ENCODE data around the gene PARP15.
"Not testable (repeated sequence)": the region's sequence is repeated elsewhere in the genome, so short reads cannot be mapped to it uniquely, and the experiment has no call there.

The PARP15 gene

DNA sequence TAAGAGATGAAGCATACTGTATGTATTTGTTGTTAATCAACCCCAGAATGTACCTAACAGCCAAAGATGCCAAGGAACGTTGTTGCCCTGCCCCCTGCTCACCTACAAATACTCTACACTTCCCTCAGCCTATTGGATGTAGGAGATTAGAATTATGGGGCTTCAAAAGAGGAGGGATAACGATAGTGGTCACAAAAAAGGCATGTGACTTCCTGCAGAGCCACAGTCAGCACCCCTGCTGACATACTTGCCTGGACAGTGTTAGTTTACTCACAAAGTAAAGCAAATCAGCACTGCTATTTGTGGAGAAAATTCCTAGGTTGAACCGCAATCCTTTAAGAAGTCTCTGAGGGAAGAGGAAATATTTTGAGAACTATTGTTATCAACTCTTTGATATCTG lies 37.9 kb downstream of the PARP15 start:
- in situ Hi-C loops (cut with MboI; ENCODE audit: low sequenced_read_pairs) = no loop called here

DNA sequence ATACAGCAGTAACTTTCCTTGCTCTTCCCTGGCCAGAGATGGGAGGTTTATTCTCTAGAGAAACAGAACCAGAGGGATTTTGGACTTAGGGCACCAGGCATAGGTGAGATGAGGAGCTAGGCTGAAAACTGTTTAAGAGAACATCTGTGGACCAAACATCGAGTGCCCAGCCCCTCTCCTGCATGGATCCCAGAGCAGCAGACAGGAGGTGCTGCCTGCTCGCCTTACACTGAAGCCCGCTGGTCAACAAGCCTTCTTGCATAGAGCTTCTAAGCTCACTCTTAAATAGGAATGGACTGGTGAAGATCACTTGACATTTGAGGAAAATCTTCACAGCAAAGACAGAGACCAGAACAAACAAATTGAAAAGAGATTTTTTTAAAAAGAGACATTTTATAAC lies 41.2 kb downstream of the PARP15 start:
- in situ Hi-C loops (cut with MboI; ENCODE audit: low sequenced_read_pairs) = no loop called here

DNA sequence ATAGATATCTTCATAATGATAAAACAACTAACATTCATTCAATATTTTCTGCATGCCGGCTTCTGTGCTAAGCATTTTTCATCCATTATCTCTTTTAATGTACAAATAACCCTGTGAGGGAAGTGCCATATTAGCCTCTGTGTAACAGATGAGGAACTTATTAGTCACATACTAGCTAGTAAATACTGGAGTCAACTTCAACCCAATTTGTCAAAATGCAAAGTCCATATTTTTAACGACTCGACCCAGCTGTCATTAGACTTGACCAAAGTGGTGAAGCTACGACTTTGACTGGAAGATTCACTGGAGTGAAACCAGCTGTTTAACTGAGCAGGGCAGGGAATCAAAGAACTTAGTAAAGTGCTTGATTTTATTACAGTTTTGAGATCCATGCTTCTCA lies 41.6 kb downstream of the PARP15 start:
- in situ Hi-C loops (cut with MboI; ENCODE audit: low sequenced_read_pairs) = no loop called here

DNA sequence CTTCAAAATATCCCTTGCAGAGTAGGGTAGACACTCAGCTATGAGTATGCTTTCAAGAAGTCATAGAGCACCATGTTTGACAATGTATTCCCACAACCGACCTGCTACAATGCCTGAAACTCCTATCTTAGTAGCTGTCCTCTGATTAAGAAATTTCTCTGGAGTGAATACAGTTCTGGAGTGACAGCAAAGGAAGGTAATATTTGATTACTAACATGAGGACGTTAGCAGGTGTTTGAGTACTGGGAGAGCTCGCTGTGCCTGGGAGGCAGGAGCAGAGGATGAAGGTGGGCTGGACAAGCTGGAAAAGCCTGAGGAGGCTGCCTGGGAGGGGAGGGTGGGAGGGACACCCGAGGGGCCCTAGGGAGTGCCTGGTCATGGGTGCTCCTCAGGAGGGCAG lies 42.9 kb downstream of the PARP15 start:
- in situ Hi-C loops (cut with MboI; ENCODE audit: low sequenced_read_pairs) = no loop called here

DNA sequence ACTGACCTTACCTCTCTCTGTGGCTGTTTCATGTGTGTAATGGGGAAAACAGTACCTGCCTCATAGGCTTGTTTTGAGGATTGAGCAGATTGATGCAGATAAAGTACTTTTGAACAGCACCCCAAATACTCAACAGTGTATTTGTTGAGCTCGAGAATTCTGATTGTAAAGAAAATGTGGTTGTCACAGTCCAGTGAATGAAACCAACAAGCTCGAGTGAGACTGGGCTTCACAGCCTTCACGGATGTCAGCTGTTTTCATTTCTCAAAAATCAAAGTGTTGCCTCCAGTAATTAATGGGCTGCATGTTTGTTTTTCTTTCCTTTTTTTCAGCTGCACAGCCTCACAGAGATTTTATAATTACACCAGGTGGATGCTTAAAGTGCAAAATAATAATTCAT lies 43.7 kb downstream of the PARP15 start:
- in situ Hi-C loops (cut with MboI; ENCODE audit: low sequenced_read_pairs) = no loop called here

DNA sequence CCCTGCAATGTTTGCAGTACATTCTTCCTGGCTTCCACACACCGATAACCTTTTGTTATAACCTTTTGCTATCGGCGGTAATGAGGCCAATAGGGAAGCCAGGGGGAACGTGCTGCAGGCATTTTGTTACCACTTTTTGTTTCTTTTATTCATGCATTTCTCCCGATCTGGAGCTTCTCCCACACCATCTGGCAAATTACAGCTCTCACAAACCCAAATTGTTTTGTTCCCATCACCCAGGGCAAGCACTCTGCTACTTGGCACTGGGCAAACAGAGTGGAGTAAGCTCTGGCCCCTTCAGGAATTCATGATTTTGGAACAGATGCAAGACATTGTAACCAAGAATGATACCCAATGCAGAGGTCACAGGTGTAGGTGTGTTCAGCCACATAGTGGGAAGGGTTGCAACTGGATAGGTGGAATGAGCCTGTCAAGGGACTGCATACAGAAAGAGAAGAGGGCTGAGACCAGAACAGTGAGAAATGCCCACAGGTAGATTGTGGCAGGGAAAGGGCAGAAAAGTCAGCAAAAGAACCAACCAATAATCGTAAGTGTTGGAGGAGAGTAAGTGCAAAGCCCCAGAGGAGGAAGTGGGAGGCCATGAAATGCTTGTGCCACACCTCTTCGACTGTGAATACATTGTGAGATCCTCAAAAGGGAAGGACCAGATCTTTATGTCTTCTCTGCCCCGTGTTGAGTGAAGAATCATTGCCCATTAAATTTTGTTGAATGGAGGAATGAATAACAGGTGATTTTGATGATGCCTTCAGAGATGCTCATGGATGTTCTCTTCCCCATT lies 45.8 kb downstream of the PARP15 start:
- in situ Hi-C loops (cut with MboI; ENCODE audit: low sequenced_read_pairs) = no loop called here

DNA sequence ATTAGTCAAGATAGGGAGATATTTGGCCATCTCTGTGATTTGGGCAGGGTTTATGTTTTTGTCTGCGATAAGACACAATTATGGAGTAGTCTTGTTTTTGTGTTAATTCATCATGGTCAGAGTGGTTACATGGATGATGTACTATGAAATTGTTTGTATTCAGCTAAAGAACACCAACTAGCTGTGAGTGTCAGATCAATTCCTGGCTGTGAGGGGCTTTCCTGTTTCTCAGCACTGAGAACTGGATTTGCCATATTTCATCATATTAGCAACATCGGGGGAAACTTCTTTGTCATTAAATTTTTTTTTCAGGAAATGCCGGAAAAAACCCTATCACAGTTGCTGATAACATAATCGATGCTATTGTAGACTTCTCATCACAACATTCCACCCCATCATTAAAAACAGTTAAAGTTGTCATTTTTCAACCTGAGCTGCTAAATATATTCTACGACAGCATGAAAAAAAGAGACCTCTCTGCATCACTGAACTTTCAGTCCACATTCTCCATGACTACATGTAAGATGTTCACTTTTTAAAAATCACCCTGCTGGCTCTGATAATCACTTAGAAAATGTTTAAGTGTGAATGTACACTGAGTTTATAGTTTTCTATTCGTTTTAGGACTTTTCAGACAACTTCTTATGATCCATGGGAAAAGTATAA lies 49.2 kb downstream of the PARP15 start:
- in situ Hi-C loops (cut with MboI; ENCODE audit: low sequenced_read_pairs) = no loop called here

DNA sequence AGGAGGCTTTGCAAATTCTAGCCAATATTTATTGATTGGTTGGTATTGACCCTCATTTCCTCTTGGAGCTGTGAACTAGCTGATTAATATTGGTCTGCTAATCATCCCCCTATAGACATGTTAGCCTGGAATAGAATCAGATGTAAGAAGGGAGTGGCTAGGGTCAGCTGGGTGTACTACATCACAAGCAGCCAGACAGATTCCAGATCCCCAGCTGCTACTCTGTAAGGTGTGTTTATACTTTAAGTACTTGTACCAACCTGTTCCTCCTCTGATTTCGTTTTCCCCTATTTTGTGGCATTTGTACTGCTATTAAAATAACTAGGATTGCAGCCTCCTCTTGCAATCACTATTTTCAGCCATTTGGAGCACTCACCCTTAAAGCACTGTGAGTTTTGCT lies 49.9 kb downstream of the PARP15 start:
- in situ Hi-C loops (cut with MboI; ENCODE audit: low sequenced_read_pairs) = no loop called here

DNA sequence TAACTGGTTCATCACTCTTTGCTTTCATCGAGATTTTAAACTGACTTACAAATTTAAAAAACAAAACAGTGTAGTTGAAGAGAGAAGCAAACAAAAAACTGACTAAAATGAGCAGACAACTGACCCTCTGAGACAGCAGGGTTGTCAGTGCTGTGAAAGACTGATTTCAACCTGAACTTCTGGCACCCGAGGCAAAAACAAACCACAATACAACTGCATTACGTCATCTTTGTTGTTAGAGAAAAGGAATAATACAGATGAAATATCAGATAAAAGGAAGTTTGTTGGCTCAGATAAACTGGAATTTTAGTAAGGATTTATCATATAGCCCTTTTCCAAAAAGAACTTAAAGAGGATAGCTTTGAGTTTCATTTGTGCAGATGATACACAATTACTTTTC lies 51.1 kb downstream of the PARP15 start:
- in situ Hi-C loops (cut with MboI; ENCODE audit: low sequenced_read_pairs) = no loop called here

DNA sequence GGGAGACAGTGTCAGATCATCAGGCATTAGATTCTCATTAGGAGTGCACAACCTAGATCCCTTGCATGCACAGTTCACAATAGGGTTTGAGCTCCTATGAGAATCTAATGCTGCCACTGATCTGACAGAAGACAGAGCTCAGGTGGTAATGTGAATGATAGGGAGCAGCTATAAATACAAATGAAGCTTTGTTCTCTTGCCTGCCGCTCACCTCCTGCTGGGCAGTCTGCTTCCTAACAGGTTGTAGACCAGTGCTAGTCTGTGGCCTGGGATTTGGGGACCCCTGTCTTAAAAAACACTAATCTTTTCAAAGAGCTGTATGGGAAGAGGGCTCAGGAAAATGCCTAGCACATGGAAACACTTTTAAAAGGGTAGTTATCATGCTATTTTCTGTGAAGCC lies 52.3 kb downstream of the PARP15 start:
- in situ Hi-C loops (cut with MboI; ENCODE audit: low sequenced_read_pairs) = no loop called here

DNA sequence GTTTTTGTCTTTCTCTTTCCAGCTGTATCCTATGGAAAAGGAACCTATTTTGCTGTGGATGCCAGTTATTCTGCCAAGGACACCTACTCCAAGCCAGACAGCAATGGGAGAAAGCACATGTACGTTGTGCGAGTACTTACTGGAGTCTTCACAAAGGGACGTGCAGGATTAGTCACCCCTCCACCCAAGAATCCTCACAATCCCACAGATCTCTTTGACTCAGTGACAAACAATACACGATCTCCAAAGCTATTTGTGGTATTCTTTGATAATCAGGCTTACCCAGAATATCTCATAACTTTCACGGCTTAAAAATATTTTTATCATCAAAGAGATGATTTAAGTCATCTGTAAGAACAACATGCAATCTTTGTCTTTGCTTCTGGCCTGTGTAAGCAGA lies 58.3 kb downstream of the PARP15 start:
- in situ Hi-C loops (cut with MboI; ENCODE audit: low sequenced_read_pairs) = no loop called here

DNA sequence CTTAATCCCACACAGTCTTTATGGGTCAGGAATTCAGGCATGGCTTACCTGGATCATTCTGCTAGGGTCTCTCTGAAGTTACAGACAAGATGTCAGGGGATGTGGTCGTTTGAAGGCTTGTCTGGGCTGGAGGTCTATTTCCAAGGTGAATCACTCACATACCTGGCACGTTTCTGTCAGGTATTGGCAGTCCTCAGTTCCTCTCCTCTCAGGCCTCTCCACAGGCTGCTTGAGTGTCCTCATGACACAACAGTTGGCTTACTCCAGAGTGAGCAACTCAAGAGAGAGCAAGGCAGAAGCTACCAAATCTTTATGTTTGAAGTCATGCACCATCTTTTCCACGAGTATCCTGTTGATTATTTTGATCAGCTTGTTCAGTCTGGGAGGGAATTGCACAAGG lies 59.2 kb downstream of the PARP15 start:
- in situ Hi-C loops (cut with MboI; ENCODE audit: low sequenced_read_pairs) = no loop called here

DNA sequence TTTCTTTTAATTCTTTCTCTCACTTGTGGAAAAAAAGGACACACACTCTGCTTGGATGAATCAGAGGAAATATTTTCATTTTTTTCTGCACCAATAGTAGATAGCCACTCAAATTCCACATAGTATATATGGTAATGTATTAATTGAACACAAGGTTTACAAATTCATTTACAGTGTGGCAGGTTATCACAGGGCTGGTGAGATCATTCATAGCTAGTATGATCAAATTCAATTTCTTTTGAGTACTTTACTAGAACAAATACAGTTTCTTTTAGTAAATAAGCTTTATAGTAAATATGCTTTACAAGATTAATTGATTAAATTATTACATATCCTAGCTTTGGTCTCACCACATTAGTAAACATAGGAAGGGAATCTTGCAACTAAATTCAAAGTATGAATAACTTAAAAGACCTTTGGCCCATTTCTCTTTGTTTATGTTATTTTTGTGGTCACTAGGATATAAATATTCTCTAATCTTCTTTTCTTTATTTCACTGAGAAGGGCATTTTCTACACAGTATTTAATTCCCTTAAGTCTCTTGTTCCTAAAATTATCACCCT lies 63.1 kb downstream of the PARP15 start:
- in situ Hi-C loops (cut with MboI; ENCODE audit: low sequenced_read_pairs) = no loop called here

DNA sequence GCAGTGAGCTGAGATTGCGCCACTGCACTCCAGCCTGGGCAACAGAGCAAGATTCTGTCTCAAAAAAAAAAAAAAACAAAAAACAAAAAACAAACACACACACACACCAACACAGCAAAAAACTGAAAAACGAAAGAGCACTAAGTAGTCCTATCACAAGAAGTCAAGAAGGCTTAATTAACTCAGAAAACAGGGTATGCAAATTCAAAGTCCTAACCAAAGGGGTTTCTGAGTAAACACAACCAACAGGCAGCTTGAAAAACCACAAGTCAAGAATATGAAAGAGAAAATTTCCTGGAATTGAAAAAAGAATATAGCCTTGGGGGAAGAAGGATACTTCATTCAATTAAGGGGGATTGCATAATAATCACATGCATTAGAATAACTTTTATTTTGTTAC lies 65.5 kb downstream of the PARP15 start:
- in situ Hi-C loops (cut with MboI; ENCODE audit: low sequenced_read_pairs) = no loop called here

DNA sequence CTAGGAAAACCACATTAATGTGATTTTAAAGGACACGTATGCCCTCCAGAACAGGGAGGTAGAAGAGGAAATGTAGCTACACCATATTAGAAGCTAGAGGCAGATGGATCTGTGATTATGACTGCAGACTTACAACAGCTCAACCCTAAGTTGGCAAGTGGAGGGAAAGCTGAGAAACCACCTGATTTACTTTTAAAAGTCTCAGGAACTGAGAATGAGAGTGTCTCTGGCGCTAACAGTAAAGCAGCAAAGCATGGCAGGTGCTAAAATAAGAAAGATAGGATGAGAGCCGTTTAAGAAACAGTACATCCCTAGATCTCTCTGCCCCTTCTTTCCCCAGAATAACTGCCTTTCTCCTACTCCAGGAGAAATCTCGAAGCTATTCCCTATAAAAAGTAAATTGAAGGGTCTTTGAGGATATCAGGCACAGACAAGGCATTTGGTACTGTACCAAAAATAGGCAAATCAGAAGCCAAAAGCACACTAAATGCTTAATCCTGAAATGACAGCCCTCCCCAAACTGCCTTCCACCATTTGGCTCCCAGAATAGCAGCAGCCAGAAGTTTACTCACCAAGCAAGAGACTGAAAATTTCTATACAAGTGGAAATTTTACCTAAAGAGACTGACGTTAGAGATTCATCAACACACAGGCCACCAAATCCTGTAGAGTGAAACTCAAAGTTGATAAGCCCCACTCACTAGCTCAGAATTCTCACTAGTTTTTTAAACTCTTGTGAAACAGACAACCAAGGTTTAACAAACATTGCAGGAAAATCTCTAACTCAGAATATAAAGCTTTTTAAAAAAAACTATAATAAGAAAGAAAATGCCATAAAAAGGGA lies 68.9 kb downstream of the PARP15 start:
- in situ Hi-C loops (cut with MboI; ENCODE audit: low sequenced_read_pairs) = no loop called here

DNA sequence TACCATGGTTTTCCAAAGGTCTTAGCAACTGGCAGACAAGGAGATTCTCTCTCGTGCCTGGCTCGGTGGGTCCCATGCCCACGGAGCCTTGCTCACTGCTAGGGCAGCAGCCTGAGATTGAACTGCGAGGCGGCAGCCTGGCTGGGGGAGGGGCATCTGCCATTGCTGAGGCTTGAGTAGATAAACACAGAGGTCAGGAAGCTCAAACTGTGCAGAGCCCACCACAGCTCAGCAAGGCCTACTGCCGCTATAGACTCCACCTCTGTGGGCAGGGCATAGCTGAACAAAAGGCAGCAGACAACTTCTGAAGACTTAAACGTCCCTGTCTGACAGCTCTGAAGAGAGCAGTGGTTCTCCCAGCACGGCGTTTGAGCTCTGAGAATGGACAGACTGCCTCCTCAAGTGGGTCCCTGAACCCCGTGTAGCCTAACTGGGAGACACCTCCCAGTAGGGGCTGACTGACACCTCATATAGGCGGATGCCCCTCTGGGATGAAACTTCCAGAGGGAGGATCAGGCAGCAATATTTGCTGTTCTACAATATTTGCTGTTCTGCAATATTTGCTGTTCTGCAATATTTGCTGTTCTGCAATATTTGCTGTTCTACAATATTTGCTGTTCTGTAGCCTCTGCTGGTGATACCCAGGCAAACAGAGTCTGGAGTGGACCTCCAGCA lies 73.9 kb downstream of the PARP15 start:
- in situ Hi-C loops (cut with MboI; ENCODE audit: low sequenced_read_pairs) = not testable (repeated sequence)

DNA sequence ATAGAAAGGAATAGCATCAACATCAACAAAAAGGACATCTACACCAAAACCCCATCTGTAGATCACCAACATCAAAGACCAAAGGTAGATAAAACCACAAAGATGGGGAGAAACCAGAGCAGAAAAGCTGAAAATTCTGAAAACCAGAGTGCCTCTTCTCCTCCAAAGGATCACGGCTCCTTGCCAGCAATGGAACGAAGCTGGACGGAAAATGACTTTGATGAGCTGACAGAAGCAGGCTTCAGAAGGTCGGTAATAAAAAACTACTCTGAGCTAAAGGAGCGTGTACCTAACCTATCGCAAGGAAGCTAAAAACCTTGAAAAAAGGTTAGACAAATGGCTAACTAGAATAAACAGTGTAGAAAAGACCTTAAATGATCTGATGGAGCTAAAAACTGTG lies 74.5 kb downstream of the PARP15 start:
- in situ Hi-C loops (cut with MboI; ENCODE audit: low sequenced_read_pairs) = not testable (repeated sequence)

DNA sequence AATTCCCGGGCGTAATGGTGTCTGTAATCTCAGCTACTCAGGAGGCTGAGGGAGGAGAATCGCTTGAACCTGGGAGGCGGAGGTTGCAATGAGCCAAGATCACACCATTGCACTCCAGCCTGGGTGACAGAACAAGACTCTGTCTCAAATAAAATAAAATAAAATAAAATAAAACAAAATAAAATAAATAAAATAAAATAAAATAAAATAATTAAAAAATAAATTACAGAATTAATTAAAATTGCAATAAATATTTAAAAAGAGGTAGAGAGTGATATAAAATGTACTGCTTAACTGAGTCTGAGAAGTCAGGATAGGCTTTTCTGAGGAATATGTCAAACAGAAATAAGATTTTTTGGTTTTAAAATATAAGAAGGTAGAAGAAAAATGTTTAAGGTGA lies 80.9 kb downstream of the PARP15 start:
- in situ Hi-C loops (cut with MboI; ENCODE audit: low sequenced_read_pairs) = not testable (repeated sequence)

DNA sequence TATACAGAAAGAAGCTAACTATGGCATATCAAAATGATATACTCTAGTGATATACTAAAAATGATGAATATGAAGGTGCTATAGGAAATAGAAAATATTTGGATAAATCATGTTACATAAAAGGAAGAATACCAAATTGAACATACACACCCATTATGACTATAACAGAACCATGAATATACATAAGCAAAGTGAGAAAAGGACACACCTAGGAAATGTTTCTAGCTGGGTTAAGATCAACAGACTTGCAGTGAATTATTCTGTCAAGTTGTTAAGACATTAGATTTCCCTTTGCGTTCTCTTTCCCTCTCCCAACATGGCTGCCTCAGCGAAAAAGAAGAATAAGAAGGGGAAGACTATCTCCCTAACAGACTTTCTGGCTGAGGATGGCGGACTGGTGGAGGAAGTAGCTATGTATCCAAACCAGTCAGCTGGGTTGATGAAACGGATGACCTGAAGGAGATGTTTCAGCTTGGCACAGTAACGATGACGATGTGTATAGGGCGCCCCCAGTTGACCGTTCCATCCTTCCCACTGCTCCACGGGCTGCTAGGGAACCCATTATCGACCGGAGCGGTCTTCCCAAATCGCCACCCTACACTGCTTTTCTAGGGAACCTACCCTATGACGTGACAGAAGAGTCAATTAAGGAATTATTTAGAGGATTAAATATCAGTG lies 83.0 kb downstream of the PARP15 start:
- in situ Hi-C loops (cut with MboI; ENCODE audit: low sequenced_read_pairs) = no loop called here

DNA sequence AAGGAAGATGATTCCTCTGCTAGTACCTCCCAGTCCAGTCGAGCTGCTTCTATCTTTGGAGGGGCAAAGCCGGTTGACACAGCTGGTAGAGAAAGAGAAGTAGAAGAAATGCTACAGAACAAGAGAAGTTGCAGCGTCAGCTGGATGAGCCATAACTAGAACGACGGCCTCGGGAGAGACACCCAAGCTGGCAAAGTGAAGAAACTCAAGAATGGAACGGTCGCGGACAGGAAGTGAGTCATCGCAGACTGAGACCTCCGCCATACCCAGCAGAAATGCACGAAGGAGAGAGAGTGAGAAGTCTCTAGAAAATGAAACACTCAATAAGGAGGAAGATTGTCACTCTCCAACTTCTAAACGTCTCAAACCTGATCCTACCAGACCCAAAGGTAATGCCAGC lies 84.2 kb downstream of the PARP15 start:
- in situ Hi-C loops (cut with MboI; ENCODE audit: low sequenced_read_pairs) = no loop called here

Measured in HL-60/S4 (cell line).